ENCODE results near the gene DEXI. TPM values are rescaled to one million over a fixed set of nuclear protein-coding genes. Genes with fewer than 3 reads are reported as not detected.

The DEXI gene
- total RNA-seq, 1 experiment from 2014 or later, result 28.3 TPM

- H2BK15ac ChIP-seq (ENCODE audit: low read depth, low read length), result no peak overlapping the region
- no peak overlapping the region for H4K91ac ChIP-seq (ENCODE audit: insufficient read length, low read depth, low read length)
- DNase-seq, result no peak
- no peak overlapping the region for H4K5ac ChIP-seq (ENCODE audit: insufficient read length, low read depth, low read length)
- no peaks in the 10 kb centered on the region for H4K20me1 ChIP-seq (ENCODE audit: control insufficient read depth, insufficient read depth, insufficient read length)
- H3K79me2 ChIP-seq (ENCODE audit: insufficient read depth, low read length), result no peaks in the 10 kb centered on the region
- no peak overlapping the region for H2BK120ac ChIP-seq (ENCODE audit: low read depth, low read length, poor library complexity, severe bottlenecking)
- no peak overlapping the region for H3K23ac ChIP-seq (ENCODE audit: insufficient read length, low read depth, low read length)
- Mint-ChIP-seq H3K27ac (no peak overlapping the region), H3K27me3 (ENCODE audit: low read depth) (peaks cover 15% of the 10 kb centered on the region), H3K4me3 (no peak overlapping the region), H3K9me3 (peaks cover 3 to 10% of the 10 kb centered on the region in 2 experiments; a peak in 3 of 5 replicates), H3K4me1 (no peaks in the 10 kb centered on the region), H3K36me3 (ENCODE audit: insufficient read depth in 1 of 3, low read depth in 3 of 3) (no peaks in the 10 kb centered on the region)
- TF ChIP-seq, protein P1, sequence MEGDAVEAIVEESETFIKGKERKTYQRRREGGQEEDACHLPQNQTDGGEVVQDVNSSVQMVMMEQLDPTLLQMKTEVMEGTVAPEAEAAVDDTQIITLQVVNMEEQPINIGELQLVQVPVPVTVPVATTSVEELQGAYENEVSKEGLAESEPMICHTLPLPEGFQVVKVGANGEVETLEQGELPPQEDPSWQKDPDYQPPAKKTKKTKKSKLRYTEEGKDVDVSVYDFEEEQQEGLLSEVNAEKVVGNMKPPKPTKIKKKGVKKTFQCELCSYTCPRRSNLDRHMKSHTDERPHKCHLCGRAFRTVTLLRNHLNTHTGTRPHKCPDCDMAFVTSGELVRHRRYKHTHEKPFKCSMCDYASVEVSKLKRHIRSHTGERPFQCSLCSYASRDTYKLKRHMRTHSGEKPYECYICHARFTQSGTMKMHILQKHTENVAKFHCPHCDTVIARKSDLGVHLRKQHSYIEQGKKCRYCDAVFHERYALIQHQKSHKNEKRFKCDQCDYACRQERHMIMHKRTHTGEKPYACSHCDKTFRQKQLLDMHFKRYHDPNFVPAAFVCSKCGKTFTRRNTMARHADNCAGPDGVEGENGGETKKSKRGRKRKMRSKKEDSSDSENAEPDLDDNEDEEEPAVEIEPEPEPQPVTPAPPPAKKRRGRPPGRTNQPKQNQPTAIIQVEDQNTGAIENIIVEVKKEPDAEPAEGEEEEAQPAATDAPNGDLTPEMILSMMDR (conservative IDR thresholded peaks at IDR 0.05), result no peak
- no peaks in the 10 kb centered on the region for H3K23me2 ChIP-seq (ENCODE audit: insufficient read length, low read depth, low read length, poor library complexity, severe bottlenecking)
- H3T11ph ChIP-seq (ENCODE audit: low read length), result no peak overlapping the region
- H2BK5ac ChIP-seq (ENCODE audit: insufficient read length, low read length), result no peak overlapping the region
- no peak overlapping the region for H4K8ac ChIP-seq (replicated peaks; ENCODE audit: insufficient read length, low read depth, low read length)
- no peak overlapping the region for H2AK5ac ChIP-seq (ENCODE audit: insufficient read length, low read length)
- no peak overlapping the region for H2AFZ ChIP-seq (ENCODE audit: low read length)
- no peaks in the 10 kb centered on the region for H3K27me3 ChIP-seq (ENCODE audit: insufficient read depth, low read length)
- H3K14ac ChIP-seq (ENCODE audit: insufficient read depth, low read length), result no peak overlapping the region
- H3K4me1 ChIP-seq (ENCODE audit: insufficient read depth, low read length), result no peaks in the 10 kb centered on the region
- no peak overlapping the region for H3K27ac ChIP-seq (ENCODE audit: insufficient read length, low read depth, low read length)
- no peak overlapping the region for H2BK20ac ChIP-seq (ENCODE audit: low read depth, low read length, poor library complexity, severe bottlenecking)
- H3K9ac ChIP-seq (ENCODE audit: extremely low read depth, insufficient read length, low read length), result no peak overlapping the region
- H3K4ac ChIP-seq (ENCODE audit: low read depth, low read length), result no peak overlapping the region
- no peaks in the 10 kb centered on the region for H3K79me1 ChIP-seq (ENCODE audit: insufficient read depth, low read depth, low read length, poor library complexity, severe bottlenecking)
- no peak overlapping the region for H3K4me2 ChIP-seq (ENCODE audit: insufficient read depth, insufficient read length, low read length)
- no peak overlapping the region for H3K18ac ChIP-seq (ENCODE audit: insufficient read length, low read depth, low read length)
- no peak overlapping the region for H3K56ac ChIP-seq (ENCODE audit: insufficient read length, low read depth, low read length)
- WGBS (ENCODE audit: extremely low coverage, insufficient read length, low lambda C conversion rate), result no CpG with 5 or more reads among the region's 46 CpGs
- no peaks in the 10 kb centered on the region for H3K9me3 ChIP-seq (ENCODE audit: control insufficient read depth, low read depth, low read length)
- H2BK12ac ChIP-seq (ENCODE audit: insufficient read length, low read depth, low read length), result no peak overlapping the region
These were observed 35.1 kb downstream of the DEXI start for GRCh38 chr16:10906914-10907756.

Data from H9 (cell line).